Activated CD4-positive, alpha-beta T cell treated with anti-CD3 and anti-CD28 coated beads, Interleukin-2, amount 10 ng/mL, durations not matched to agents 24 days and 14 days (primary cell): ENCODE results near the gene CTNND2. TPM values are rescaled to one million over a fixed set of nuclear protein-coding genes. Genes with fewer than 3 reads are reported as not detected.

ENCODE experiments used
- DNase-seq: peaks from one replicate; pipeline ENCODE4 v3.0.0; 2022
- H3K27ac Mint-ChIP-seq: one replicate; pipeline ENCODE4 v1.8.0; 2022; ENCODE audit warnings: mild to moderate bottlenecking, mixed read lengths
- H3K27me3 Mint-ChIP-seq: one replicate; pipeline ENCODE4 v1.8.0; 2022; ENCODE audit warnings: mixed read lengths
- H3K36me3 Mint-ChIP-seq: one replicate; pipeline ENCODE4 v1.8.0; 2022; ENCODE audit warnings: low read depth, mild to moderate bottlenecking, mixed read lengths
- H3K4me1 Mint-ChIP-seq: one replicate; pipeline ENCODE4 v1.8.0; 2021; ENCODE audit warnings: mixed read lengths
- H3K4me3 Mint-ChIP-seq: one replicate; pipeline ENCODE4 v1.8.0; 2022; ENCODE audit warnings: mild to moderate bottlenecking, moderate library complexity, mixed read lengths
- H3K9me3 Mint-ChIP-seq: one replicate; pipeline ENCODE4 v1.8.0; 2021; ENCODE audit warnings: mixed read lengths
- intact Hi-C: fragments of 100-400 bp; cut with micrococcal nuclease; formaldehyde crosslinking; loops from one replicate; pipeline ENCODE4 v1.15.1; 2023
- total RNA-seq: library from RNA; stranded (reverse); gene quantifications from 2 replicates; pipeline ENCODE4 v1.2.3, GENCODE V29; 2022

The CTNND2 gene
- total RNA-seq, 1 donor from 2014 or later = not detected

GRCh38 chr5:11258001-11258400 lies 646.2 kb downstream of the CTNND2 start:
- intact Hi-C loops = no loop called here
- Mint-ChIP-seq H3K27ac (no peak overlapping the region), H3K4me1 (no peaks in the 10 kb centered on the region), H3K4me3 (no peak overlapping the region), H3K36me3 (no peaks in the 10 kb centered on the region), H3K9me3 (no peaks in the 10 kb centered on the region), H3K27me3 (no peaks in the 10 kb centered on the region)
- DNase-seq = no peak

- H3K36me3 Mint-ChIP-seq = no peaks in the 10 kb centered on the region
- no peak overlapping the region for H3K4me3 Mint-ChIP-seq
These were observed 651.7 kb downstream of the CTNND2 start for GRCh38 chr5:11252523-11252922.

GRCh38 chr5:11252075-11252474 lies 652.2 kb downstream of the CTNND2 start:
- H3K27me3 Mint-ChIP-seq = no peaks in the 10 kb centered on the region
- no peaks in the 10 kb centered on the region for H3K4me1 Mint-ChIP-seq
- DNase-seq = no peak
- no peak overlapping the region for H3K27ac Mint-ChIP-seq
- H3K36me3 Mint-ChIP-seq = no peaks in the 10 kb centered on the region
- intact Hi-C loops = no loop called here
- H3K9me3 Mint-ChIP-seq = no peaks in the 10 kb centered on the region
- no peak overlapping the region for H3K4me3 Mint-ChIP-seq

More at GRCh38 chr5:11252523-11252922, 651.7 kb downstream of the CTNND2 start:
- DNase-seq = no peak
- H3K4me1 Mint-ChIP-seq = no peaks in the 10 kb centered on the region
- no peak overlapping the region for H3K27ac Mint-ChIP-seq
- no peaks in the 10 kb centered on the region for H3K27me3 Mint-ChIP-seq
- intact Hi-C loops = no loop called here
- no peaks in the 10 kb centered on the region for H3K9me3 Mint-ChIP-seq

- no peak overlapping the region for H3K4me3 Mint-ChIP-seq
- DNase-seq = no peak
- H3K36me3 Mint-ChIP-seq = no peaks in the 10 kb centered on the region
- H3K27ac Mint-ChIP-seq = no peak overlapping the region
- H3K4me1 Mint-ChIP-seq = no peaks in the 10 kb centered on the region
- no peaks in the 10 kb centered on the region for H3K9me3 Mint-ChIP-seq
- intact Hi-C loops = no loop called here
- no peaks in the 10 kb centered on the region for H3K27me3 Mint-ChIP-seq
These were observed 653.0 kb downstream of the CTNND2 start for GRCh38 chr5:11251247-11251646.

- H3K27me3 Mint-ChIP-seq = no peaks in the 10 kb centered on the region
- no peak for DNase-seq
- H3K4me1 Mint-ChIP-seq = no peaks in the 10 kb centered on the region
- intact Hi-C loops = no loop called here
- H3K4me3 Mint-ChIP-seq = no peak overlapping the region
- no peak overlapping the region for H3K27ac Mint-ChIP-seq
- H3K36me3 Mint-ChIP-seq = no peaks in the 10 kb centered on the region
- no peaks in the 10 kb centered on the region for H3K9me3 Mint-ChIP-seq
These were observed 655.3 kb downstream of the CTNND2 start for GRCh38 chr5:11248966-11249365.

- intact Hi-C loops = no loop called here
- no peaks in the 10 kb centered on the region for H3K36me3 Mint-ChIP-seq
- H3K4me3 Mint-ChIP-seq = no peak overlapping the region
- no peak for DNase-seq
- H3K27ac Mint-ChIP-seq = no peak overlapping the region
- no peaks in the 10 kb centered on the region for H3K9me3 Mint-ChIP-seq
- H3K4me1 Mint-ChIP-seq = no peaks in the 10 kb centered on the region
- H3K27me3 Mint-ChIP-seq = no peaks in the 10 kb centered on the region
These were observed 657.0 kb downstream of the CTNND2 start for GRCh38 chr5:11247224-11247623.

GRCh38 chr5:11240293-11241190 lies 663.7 kb downstream of the CTNND2 start:
- Mint-ChIP-seq H3K9me3 (peaks cover 11% of the 10 kb centered on the region), H3K36me3 (no peaks in the 10 kb centered on the region), H3K4me3 (no peak overlapping the region), H3K4me1 (no peaks in the 10 kb centered on the region), H3K27me3 (no peaks in the 10 kb centered on the region), H3K27ac (no peak overlapping the region)
- intact Hi-C loops = no loop called here
- no peak for DNase-seq

- DNase-seq = no peak
- Mint-ChIP-seq H3K27me3 (no peaks in the 10 kb centered on the region), H3K9me3 (peaks cover 11% of the 10 kb centered on the region), H3K36me3 (no peaks in the 10 kb centered on the region), H3K27ac (no peak overlapping the region), H3K4me3 (no peak overlapping the region), H3K4me1 (peaks cover 4% of the 10 kb centered on the region)
- intact Hi-C loops = no loop called here
These were observed 664.8 kb downstream of the CTNND2 start for GRCh38 chr5:11239261-11240015.

- H3K27ac Mint-ChIP-seq = no peak overlapping the region
- H3K27me3 Mint-ChIP-seq = no peaks in the 10 kb centered on the region
- DNase-seq = peak; percentile 58
- peaks cover 6% of the 10 kb centered on the region for H3K4me1 Mint-ChIP-seq
- H3K9me3 Mint-ChIP-seq = no peaks in the 10 kb centered on the region
- H3K4me3 Mint-ChIP-seq = no peak overlapping the region
- intact Hi-C loops = no loop called here
- no peaks in the 10 kb centered on the region for H3K36me3 Mint-ChIP-seq
These were observed 669.7 kb downstream of the CTNND2 start for GRCh38 chr5:11234501-11234911.

- Mint-ChIP-seq H3K9me3 (no peaks in the 10 kb centered on the region), H3K27ac (no peak overlapping the region), H3K4me3 (no peak overlapping the region), H3K27me3 (no peaks in the 10 kb centered on the region), H3K4me1 (peaks cover 6% of the 10 kb centered on the region), H3K36me3 (no peaks in the 10 kb centered on the region)
- no peak for DNase-seq
- intact Hi-C loops = no loop called here
These were observed 673.4 kb downstream of the CTNND2 start for GRCh38 chr5:11230890-11231289.

GRCh38 chr5:11227064-11227463 lies 677.2 kb downstream of the CTNND2 start:
- no peak for DNase-seq
- H3K27ac Mint-ChIP-seq = no peak overlapping the region
- no peaks in the 10 kb centered on the region for H3K36me3 Mint-ChIP-seq
- intact Hi-C loops = no loop called here
- H3K27me3 Mint-ChIP-seq = no peaks in the 10 kb centered on the region
- H3K4me1 Mint-ChIP-seq = no peaks in the 10 kb centered on the region
- H3K4me3 Mint-ChIP-seq = no peak overlapping the region
- no peaks in the 10 kb centered on the region for H3K9me3 Mint-ChIP-seq

- no peak overlapping the region for H3K27ac Mint-ChIP-seq
- intact Hi-C loops = no loop called here
- H3K36me3 Mint-ChIP-seq = no peaks in the 10 kb centered on the region
- H3K4me1 Mint-ChIP-seq = no peaks in the 10 kb centered on the region
- no peaks in the 10 kb centered on the region for H3K9me3 Mint-ChIP-seq
- no peaks in the 10 kb centered on the region for H3K27me3 Mint-ChIP-seq
- no peak overlapping the region for H3K4me3 Mint-ChIP-seq
- no peak for DNase-seq
These were observed 679.6 kb downstream of the CTNND2 start for GRCh38 chr5:11224436-11225187.

- H3K4me3 Mint-ChIP-seq = no peak overlapping the region
- H3K27me3 Mint-ChIP-seq = no peaks in the 10 kb centered on the region
- no peak for DNase-seq
- intact Hi-C loops = no loop called here
- H3K9me3 Mint-ChIP-seq = no peaks in the 10 kb centered on the region
- H3K36me3 Mint-ChIP-seq = no peaks in the 10 kb centered on the region
- H3K4me1 Mint-ChIP-seq = no peaks in the 10 kb centered on the region
- no peak overlapping the region for H3K27ac Mint-ChIP-seq
These were observed 682.1 kb downstream of the CTNND2 start for GRCh38 chr5:11222169-11222568.
